Neural cell (in vitro differentiated cells): Measurements from ENCODE around the gene EZR.

Source experiments
- EP300 ChIP-seq: fragments of 450-650 bp; conservative IDR thresholded peaks from 2 replicates; pipeline ENCODE4 v1.6.1; 2014; ENCODE audit warnings: antibody characterized with exemption, mild to moderate bottlenecking, moderate library complexity; ENCODE audit not compliant: poor library complexity, severe bottlenecking
- EZH2 ChIP-seq: fragments of 200-600, 300-800 bp; shearing (Covaris generic), sonication (generic); IDR thresholded peaks from 2 replicates; pipeline ENCODE4 v1.6.1; 2014; ENCODE audit warnings: antibody characterized with exemption, low read length, borderline replicate concordance, mild to moderate bottlenecking; ENCODE audit not compliant: insufficient read depth, poor library complexity, severe bottlenecking
- MXI1 ChIP-seq: fragments of 450-650 bp; conservative IDR thresholded peaks from 2 replicates; pipeline ENCODE4 v1.6.1; 2014; ENCODE audit warnings: antibody characterized with exemption, mild to moderate bottlenecking; ENCODE audit not compliant: poor library complexity, severe bottlenecking
- POLR2AphosphoS5 ChIP-seq: IDR thresholded peaks from 2 replicates; pipeline ENCODE4 v1.6.1; 2012
- TAF1 ChIP-seq: IDR thresholded peaks from 2 replicates; pipeline ENCODE4 v1.6.1; 2012; ENCODE audit warnings: low read depth
- TF ChIP-seq, protein P1 (sequence below): fragments of 450-650 bp; IDR thresholded peaks from 2 replicates; pipeline ENCODE4 v1.5.1; 2014; ENCODE audit warnings: antibody characterized with exemption, mild to moderate bottlenecking, moderate library complexity; ENCODE audit not compliant: poor library complexity, severe bottlenecking
- TF ChIP-seq, protein P2 (sequence below): IDR thresholded peaks from 2 replicates; pipeline ENCODE4 v1.6.1; 2012; ENCODE audit warnings: borderline replicate concordance

DNA sequence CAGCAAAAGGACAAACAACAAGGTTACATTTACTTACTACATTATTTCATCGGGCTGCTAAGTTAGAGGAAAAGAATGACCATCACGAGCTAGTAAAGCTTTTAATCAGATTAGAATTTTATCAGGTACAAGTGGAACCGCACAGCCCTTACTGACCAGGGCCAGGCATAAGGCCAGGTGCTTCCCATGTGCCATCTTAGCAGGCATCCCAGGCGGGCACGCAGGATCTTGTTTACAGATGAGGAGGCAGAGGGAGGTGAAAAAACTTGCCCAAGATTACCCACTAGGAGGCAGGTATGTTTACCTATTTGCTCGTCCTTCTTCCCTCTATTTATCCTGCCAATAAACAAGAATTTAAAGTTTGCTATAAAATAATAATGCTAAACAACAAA, 10.7 kb downstream of the EZR start:
- TF ChIP-seq EP300 (no peak), EZH2 (no peak), TAF1 (no peak), POLR2AphosphoS5 (no peak), MXI1 (no peak)
- TF ChIP-seq, protein P1, sequence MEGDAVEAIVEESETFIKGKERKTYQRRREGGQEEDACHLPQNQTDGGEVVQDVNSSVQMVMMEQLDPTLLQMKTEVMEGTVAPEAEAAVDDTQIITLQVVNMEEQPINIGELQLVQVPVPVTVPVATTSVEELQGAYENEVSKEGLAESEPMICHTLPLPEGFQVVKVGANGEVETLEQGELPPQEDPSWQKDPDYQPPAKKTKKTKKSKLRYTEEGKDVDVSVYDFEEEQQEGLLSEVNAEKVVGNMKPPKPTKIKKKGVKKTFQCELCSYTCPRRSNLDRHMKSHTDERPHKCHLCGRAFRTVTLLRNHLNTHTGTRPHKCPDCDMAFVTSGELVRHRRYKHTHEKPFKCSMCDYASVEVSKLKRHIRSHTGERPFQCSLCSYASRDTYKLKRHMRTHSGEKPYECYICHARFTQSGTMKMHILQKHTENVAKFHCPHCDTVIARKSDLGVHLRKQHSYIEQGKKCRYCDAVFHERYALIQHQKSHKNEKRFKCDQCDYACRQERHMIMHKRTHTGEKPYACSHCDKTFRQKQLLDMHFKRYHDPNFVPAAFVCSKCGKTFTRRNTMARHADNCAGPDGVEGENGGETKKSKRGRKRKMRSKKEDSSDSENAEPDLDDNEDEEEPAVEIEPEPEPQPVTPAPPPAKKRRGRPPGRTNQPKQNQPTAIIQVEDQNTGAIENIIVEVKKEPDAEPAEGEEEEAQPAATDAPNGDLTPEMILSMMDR, result no peak
- TF ChIP-seq, protein P2, sequence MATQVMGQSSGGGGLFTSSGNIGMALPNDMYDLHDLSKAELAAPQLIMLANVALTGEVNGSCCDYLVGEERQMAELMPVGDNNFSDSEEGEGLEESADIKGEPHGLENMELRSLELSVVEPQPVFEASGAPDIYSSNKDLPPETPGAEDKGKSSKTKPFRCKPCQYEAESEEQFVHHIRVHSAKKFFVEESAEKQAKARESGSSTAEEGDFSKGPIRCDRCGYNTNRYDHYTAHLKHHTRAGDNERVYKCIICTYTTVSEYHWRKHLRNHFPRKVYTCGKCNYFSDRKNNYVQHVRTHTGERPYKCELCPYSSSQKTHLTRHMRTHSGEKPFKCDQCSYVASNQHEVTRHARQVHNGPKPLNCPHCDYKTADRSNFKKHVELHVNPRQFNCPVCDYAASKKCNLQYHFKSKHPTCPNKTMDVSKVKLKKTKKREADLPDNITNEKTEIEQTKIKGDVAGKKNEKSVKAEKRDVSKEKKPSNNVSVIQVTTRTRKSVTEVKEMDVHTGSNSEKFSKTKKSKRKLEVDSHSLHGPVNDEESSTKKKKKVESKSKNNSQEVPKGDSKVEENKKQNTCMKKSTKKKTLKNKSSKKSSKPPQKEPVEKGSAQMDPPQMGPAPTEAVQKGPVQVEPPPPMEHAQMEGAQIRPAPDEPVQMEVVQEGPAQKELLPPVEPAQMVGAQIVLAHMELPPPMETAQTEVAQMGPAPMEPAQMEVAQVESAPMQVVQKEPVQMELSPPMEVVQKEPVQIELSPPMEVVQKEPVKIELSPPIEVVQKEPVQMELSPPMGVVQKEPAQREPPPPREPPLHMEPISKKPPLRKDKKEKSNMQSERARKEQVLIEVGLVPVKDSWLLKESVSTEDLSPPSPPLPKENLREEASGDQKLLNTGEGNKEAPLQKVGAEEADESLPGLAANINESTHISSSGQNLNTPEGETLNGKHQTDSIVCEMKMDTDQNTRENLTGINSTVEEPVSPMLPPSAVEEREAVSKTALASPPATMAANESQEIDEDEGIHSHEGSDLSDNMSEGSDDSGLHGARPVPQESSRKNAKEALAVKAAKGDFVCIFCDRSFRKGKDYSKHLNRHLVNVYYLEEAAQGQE, result no peak
